HFF-Myc (cell line): ENCODE measurements around the gene ASXL1.
"Not testable (repeated sequence)": the region's sequence is repeated elsewhere in the genome, so short reads cannot be mapped to it uniquely, and the experiment has no call there.

Experiments used
- DNase-seq: peaks from one replicate; pipeline ENCODE4 v3.0.0-alpha.2; 2011; ENCODE audit warnings: low read depth; ENCODE audit errors: extremely low read depth
- H3K4me3 ChIP-seq: replicated peaks from 2 replicates; pipeline ENCODE4 v1.5.1; 2011; ENCODE audit warnings: low read depth, mild to moderate bottlenecking, control low read depth, low read length
- CTCF ChIP-seq: IDR thresholded peaks from 2 replicates; pipeline ENCODE4 v1.5.1; 2012; ENCODE audit warnings: mild to moderate bottlenecking, low read depth, low read length, control low read depth; ENCODE audit errors: missing control alignments

The ASXL1 gene

DNA sequence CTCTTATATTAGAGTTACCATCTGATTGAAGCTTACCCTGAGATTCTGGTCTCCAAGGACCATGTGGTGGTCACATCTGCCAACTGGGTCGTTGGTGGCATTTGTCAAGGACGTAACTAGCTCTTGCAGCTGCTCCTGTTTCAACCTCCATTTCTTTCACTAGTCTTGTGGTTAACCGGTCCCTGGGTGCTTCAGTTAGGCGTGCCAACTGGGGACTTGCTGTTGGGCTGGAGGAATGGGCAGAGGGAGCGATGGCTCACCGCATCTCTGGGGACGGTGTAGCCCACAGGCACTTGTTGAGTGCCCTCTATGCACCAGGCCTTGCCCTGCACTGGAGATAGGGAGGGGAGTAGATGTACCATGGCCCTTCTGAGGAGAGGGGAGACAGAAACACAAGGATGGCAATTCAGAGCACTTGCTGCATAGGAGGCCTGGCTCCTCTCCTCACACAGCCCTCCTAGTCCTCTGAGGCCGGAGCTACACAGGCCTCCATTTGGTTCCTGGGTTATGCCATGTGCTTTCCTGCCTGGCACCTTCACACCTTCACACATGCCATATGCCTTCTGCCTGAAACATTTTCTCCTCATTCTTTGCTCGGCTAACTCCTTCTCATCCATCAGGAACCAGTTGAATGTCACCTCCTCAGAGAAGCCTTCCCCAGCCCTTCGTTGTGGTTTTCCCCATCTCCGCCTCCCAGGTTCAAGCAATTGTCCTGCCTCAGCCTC lies 20.0 kb upstream of the ASXL1 start:
- DNase-seq, result no peak
- TF ChIP-seq CTCF, result no peak
- no peak overlapping the region for H3K4me3 ChIP-seq

DNA sequence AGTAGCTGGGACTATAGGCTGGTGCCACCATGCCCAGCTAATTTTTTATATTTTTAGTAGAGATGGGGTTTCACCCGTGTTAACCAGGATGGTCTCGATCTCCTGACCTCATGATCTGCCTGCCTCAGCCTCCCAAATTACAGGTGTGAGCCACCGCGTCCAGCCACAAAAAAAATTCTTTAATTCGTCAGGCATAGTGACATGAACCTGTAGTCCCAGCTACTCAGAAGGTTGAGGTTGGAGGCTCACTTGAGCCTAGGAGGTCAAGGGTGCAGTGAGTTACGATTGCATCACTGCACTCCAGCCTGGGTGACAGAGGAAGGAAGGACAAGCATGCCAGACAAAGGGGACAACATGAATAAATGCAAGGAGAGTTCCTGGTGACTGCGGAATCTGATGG lies 19.5 kb upstream of the ASXL1 start:
- DNase-seq, result no peak
- no peak for TF ChIP-seq CTCF
- H3K4me3 ChIP-seq, result no peak overlapping the region

- no peak for DNase-seq
- TF ChIP-seq CTCF, result no peak
- no peak overlapping the region for H3K4me3 ChIP-seq
Observed at GRCh38 chr20:32339116-32339515, 19.0 kb upstream of the ASXL1 start.

- H3K4me3 ChIP-seq, result not testable (repeated sequence)
Observed at GRCh38 chr20:32341053-32341452, 17.1 kb upstream of the ASXL1 start.

DNA sequence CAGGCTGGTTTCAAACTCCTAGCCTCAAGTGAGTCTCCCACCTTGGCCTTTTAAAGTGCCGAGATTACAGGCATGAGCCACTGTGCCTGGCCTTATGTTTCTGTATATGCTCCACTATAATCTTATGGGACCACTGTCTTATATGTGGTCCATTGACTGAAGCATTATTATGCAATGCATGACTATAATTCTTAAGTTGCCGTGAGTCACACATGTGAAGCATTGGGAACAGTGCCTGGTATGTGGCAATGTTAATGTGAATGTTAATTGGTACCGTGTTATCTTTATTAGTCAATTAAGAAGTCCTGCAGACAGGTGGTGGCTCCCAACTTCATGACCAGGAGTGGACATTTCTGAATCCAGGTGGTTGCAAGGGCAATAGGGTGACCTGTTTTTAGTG lies 14.7 kb upstream of the ASXL1 start:
- H3K4me3 ChIP-seq, result no peak overlapping the region
- TF ChIP-seq CTCF, result no peak
- DNase-seq, result no peak

More at GRCh38 chr20:32341053-32341452, 17.1 kb upstream of the ASXL1 start:
- not testable (repeated sequence) for DNase-seq

GRCh38 chr20:32344835-32345506 lies 13.2 kb upstream of the ASXL1 start:
- H3K4me3 ChIP-seq, result no peak overlapping the region
- DNase-seq, result no peak
- no peak for TF ChIP-seq CTCF

DNA sequence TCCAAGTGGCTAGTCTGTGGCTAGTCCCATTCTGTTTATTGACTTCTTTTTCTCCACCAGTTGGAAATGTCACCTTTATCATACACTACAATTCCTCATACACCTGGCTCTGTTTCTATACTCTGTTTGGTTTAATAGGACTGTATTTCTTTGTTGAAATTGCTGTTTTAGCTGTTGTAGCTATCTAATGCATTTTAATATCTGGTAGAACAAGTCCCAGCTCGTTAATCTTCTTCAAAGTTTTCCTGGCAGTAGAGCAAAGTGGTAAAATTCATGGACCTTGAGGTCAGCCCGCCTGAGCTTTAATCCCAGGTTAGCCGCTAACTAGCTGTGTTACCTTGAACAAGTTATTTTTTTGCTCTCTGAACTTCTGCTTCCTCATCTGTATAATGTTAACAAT lies 9.9 kb upstream of the ASXL1 start:
- no peak overlapping the region for H3K4me3 ChIP-seq
- DNase-seq, result no peak
- no peak for TF ChIP-seq CTCF
